Astrocyte (in vitro differentiated cells and primary cell): ENCODE measurements around the gene TMEM233. TPM values are rescaled to one million over a fixed set of nuclear protein-coding genes. Genes with fewer than 3 reads are reported as not detected.

ENCODE experiments used
- DNase-seq: peaks from one replicate; pipeline ENCODE4 v3.0.0-alpha.2; 2010; ENCODE audit warnings: low read depth
- FAIRE-seq: peaks from 2 replicates; lab custom pipeline; 2011; peaks lifted over from hg19 to GRCh38; lab: Jason Lieb, UNC
- H2AFZ ChIP-seq: 2 replicates; pipeline ENCODE4 v1.6.0; 2012; ENCODE audit warnings: low read depth, low read length, inconsistent platforms
- H3K27ac ChIP-seq: 2 replicates; pipeline ENCODE4 v1.5.1; 2011; ENCODE audit warnings: low read depth, low read length, inconsistent platforms
- H3K27me3 ChIP-seq: 2 replicates; pipeline ENCODE4 v1.6.0; 2011; ENCODE audit warnings: low read length, inconsistent platforms; ENCODE audit not compliant: insufficient read depth
- H3K36me3 ChIP-seq: 2 replicates; pipeline ENCODE4 v1.5.1; 2011; ENCODE audit warnings: low read length, inconsistent platforms; ENCODE audit not compliant: insufficient read depth
- H3K4me1 ChIP-seq: 2 replicates; pipeline ENCODE4 v1.5.1; 2011; ENCODE audit warnings: low read length, inconsistent platforms; ENCODE audit not compliant: insufficient read depth
- H3K4me2 ChIP-seq: 2 replicates; pipeline ENCODE4 v1.6.0; 2012; ENCODE audit warnings: low read length, inconsistent platforms
- H3K4me3 ChIP-seq: 2 replicates; pipeline ENCODE4 v1.5.1; 2011; ENCODE audit warnings: low read depth, mild to moderate bottlenecking, low read length, inconsistent platforms; ENCODE audit not compliant: insufficient read depth
- H3K79me2 ChIP-seq: 2 replicates; pipeline ENCODE4 v1.6.0; 2012; ENCODE audit warnings: mild to moderate bottlenecking, low read length, inconsistent platforms; ENCODE audit not compliant: insufficient read depth
- H3K9ac ChIP-seq: 2 replicates; pipeline ENCODE4 v1.6.0; 2012; ENCODE audit warnings: mild to moderate bottlenecking, low read length, inconsistent platforms
- H3K9me3 ChIP-seq: 2 replicates; pipeline ENCODE4 v1.5.1; 2012; ENCODE audit warnings: low read depth, mild to moderate bottlenecking, low read length, inconsistent platforms; ENCODE audit not compliant: insufficient read depth
- H4K20me1 ChIP-seq: 2 replicates; pipeline ENCODE4 v1.6.0; 2012; ENCODE audit warnings: low read length, inconsistent platforms; ENCODE audit not compliant: insufficient read depth
- H3K27ac Mint-ChIP-seq: one replicate; pipeline ENCODE4 v1.8.0; 2021; ENCODE audit warnings: mild to moderate bottlenecking, mixed read lengths; ENCODE audit not compliant: unreplicated experiment
- H3K27me3 Mint-ChIP-seq: one replicate; pipeline ENCODE4 v1.8.0; 2021; ENCODE audit warnings: low read depth, mixed read lengths; ENCODE audit not compliant: unreplicated experiment
- H3K36me3 Mint-ChIP-seq: one replicate; pipeline ENCODE4 v1.8.0; 2021; ENCODE audit warnings: low read depth, mixed read lengths; ENCODE audit not compliant: unreplicated experiment
- H3K4me1 Mint-ChIP-seq: one replicate; pipeline ENCODE4 v1.8.0; 2021; ENCODE audit warnings: low read depth, mixed read lengths; ENCODE audit not compliant: unreplicated experiment
- H3K4me3 Mint-ChIP-seq: one replicate; pipeline ENCODE4 v1.8.0; 2021; ENCODE audit warnings: mild to moderate bottlenecking, moderate library complexity, mixed read lengths; ENCODE audit not compliant: unreplicated experiment
- H3K9me3 Mint-ChIP-seq: one replicate; pipeline ENCODE4 v1.8.0; 2021; ENCODE audit warnings: mild to moderate bottlenecking, mixed read lengths; ENCODE audit not compliant: unreplicated experiment
- EZH2 ChIP-seq: IDR thresholded peaks from 2 replicates; pipeline ENCODE4 v1.6.1; 2012; ENCODE audit warnings: mild to moderate bottlenecking, low read length, inconsistent platforms; ENCODE audit not compliant: insufficient read depth
- total RNA-seq: library from RNA; stranded (reverse); gene quantifications from 2 replicates; pipeline ENCODE4 v1.2.1, GENCODE V29; 2021
- TF ChIP-seq, protein P1 (sequence below): IDR thresholded peaks from 2 replicates; pipeline ENCODE4 v1.5.1; 2011; ENCODE audit warnings: low read depth, mild to moderate bottlenecking, inconsistent platforms, low read length, moderate library complexity; ENCODE audit not compliant: insufficient read depth

The TMEM233 gene
- total RNA-seq, 1 donor from 2014 or later = not detected

- no peak overlapping the region for H3K27ac Mint-ChIP-seq
- no peaks in the 10 kb centered on the region for H3K36me3 Mint-ChIP-seq
Measured at GRCh38 chr12:119627019-119627643, 33.6 kb downstream of the TMEM233 start.

DNA sequence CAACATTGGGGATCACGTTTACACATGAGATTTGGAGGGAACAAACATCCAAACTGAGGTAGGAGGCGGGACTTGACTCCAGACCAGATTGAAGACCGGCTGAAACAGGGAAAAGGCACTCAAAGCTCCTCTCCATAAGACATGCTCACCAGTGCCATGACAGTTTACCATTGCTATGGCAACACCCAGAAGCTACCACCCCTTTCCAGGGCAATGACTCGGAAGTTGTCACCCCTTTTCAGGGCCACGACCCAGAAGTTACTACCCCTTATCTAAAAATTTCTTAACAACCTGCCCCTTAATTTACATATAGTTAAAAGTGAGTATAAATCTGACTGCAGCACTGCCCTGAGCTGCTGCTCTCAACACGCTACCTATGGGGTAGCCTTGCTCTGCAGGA is 34.1 kb downstream of the TMEM233 start:
- Histone ChIP-seq H3K36me3 (no peaks in the 10 kb centered on the region), H3K9me3 (no peaks in the 10 kb centered on the region), H3K4me3 (no peak overlapping the region), H3K27me3 (no peaks in the 10 kb centered on the region), H4K20me1 (no peaks in the 10 kb centered on the region), H3K9ac (no peak overlapping the region), H3K79me2 (no peaks in the 10 kb centered on the region), H3K27ac (no peak overlapping the region), H3K4me1 (no peaks in the 10 kb centered on the region), H3K4me2 (no peak overlapping the region), H2AFZ (no peak overlapping the region)
- TF ChIP-seq, protein P1, sequence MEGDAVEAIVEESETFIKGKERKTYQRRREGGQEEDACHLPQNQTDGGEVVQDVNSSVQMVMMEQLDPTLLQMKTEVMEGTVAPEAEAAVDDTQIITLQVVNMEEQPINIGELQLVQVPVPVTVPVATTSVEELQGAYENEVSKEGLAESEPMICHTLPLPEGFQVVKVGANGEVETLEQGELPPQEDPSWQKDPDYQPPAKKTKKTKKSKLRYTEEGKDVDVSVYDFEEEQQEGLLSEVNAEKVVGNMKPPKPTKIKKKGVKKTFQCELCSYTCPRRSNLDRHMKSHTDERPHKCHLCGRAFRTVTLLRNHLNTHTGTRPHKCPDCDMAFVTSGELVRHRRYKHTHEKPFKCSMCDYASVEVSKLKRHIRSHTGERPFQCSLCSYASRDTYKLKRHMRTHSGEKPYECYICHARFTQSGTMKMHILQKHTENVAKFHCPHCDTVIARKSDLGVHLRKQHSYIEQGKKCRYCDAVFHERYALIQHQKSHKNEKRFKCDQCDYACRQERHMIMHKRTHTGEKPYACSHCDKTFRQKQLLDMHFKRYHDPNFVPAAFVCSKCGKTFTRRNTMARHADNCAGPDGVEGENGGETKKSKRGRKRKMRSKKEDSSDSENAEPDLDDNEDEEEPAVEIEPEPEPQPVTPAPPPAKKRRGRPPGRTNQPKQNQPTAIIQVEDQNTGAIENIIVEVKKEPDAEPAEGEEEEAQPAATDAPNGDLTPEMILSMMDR = no peak
- no peak for TF ChIP-seq EZH2
- Mint-ChIP-seq H3K27me3 (peaks cover 27% of the 10 kb centered on the region), H3K36me3 (no peaks in the 10 kb centered on the region), H3K4me1 (no peaks in the 10 kb centered on the region), H3K4me3 (no peak overlapping the region), H3K27ac (no peak overlapping the region), H3K9me3 (peaks cover 2% of the 10 kb centered on the region)
- no peak for DNase-seq
- no peak for FAIRE-seq

More at GRCh38 chr12:119627019-119627643, 33.6 kb downstream of the TMEM233 start:
- no peak overlapping the region for H2AFZ ChIP-seq
- no peaks in the 10 kb centered on the region for H3K9me3 ChIP-seq
- FAIRE-seq (no peak), DNase-seq (no peak)
- no peaks in the 10 kb centered on the region for H4K20me1 ChIP-seq
- Mint-ChIP-seq H3K4me1 (no peaks in the 10 kb centered on the region), H3K9me3 (peaks cover 2% of the 10 kb centered on the region), H3K27me3 (peaks cover 32% of the 10 kb centered on the region), H3K4me3 (no peak overlapping the region)
- H3K36me3 ChIP-seq = no peaks in the 10 kb centered on the region
- no peak overlapping the region for H3K4me3 ChIP-seq
- no peaks in the 10 kb centered on the region for H3K79me2 ChIP-seq
- no peak for TF ChIP-seq EZH2
- TF ChIP-seq, protein P1 = no peak
- H3K27ac ChIP-seq = no peak overlapping the region
- H3K9ac ChIP-seq = no peak overlapping the region
- H3K4me2 ChIP-seq = no peak overlapping the region
- no peaks in the 10 kb centered on the region for H3K4me1 ChIP-seq
- no peaks in the 10 kb centered on the region for H3K27me3 ChIP-seq

DNA sequence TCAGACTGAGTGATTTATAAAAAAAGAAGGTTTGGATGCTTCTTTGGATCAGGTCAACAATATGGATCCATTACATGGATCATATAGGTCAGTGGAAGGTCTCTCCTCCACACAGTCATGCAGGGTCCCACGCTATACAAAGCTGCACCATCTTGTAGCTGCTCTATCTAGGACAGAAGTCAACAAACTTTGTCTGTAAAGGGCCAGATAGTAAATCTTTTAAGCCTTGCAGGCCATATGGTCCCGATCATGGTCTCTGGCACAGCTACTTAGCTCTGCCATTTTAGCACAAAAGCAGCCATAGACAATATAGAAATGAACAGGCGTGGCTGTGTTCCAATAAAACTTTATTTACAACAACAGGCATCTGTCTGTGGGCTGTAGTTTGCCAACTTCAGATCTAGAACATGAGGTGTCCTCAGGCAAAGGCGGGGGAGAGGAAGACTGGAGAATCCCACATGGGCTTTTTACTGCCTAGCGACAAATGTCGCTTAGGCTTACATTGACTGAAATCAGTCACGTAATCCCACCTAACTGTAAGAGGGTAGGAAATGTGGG is 36.7 kb downstream of the TMEM233 start:
- no peaks in the 10 kb centered on the region for H3K27me3 ChIP-seq
- no peak overlapping the region for H3K4me2 ChIP-seq
- H3K4me1 ChIP-seq = no peaks in the 10 kb centered on the region
- FAIRE-seq (no peak), DNase-seq (no peak)
- Mint-ChIP-seq H3K27me3 (peaks cover 29% of the 10 kb centered on the region), H3K36me3 (no peaks in the 10 kb centered on the region), H3K4me3 (no peak overlapping the region), H3K27ac (no peak overlapping the region), H3K4me1 (no peaks in the 10 kb centered on the region), H3K9me3 (peaks cover 2% of the 10 kb centered on the region)
- TF ChIP-seq, protein P1 = no peak
- TF ChIP-seq EZH2 = no peak
- H3K27ac ChIP-seq = no peak overlapping the region
- no peak overlapping the region for H3K9ac ChIP-seq
- no peaks in the 10 kb centered on the region for H3K36me3 ChIP-seq
- H3K79me2 ChIP-seq = no peaks in the 10 kb centered on the region
- H3K9me3 ChIP-seq = no peaks in the 10 kb centered on the region
- no peaks in the 10 kb centered on the region for H4K20me1 ChIP-seq
- no peak overlapping the region for H2AFZ ChIP-seq
- no peak overlapping the region for H3K4me3 ChIP-seq
